ENCODE data around the gene SAMD8.
"Not testable (repeated sequence)": the region's sequence is repeated elsewhere in the genome, so short reads cannot be mapped to it uniquely, and the experiment has no call there.

SAMD8 gene

GRCh38 chr10:75197066-75197465, 85.6 kb downstream of the SAMD8 start:
- no peak for DNase-seq

- DNase-seq: no peak
These were observed 86.5 kb downstream of the SAMD8 start for GRCh38 chr10:75197906-75198305.

DNA sequence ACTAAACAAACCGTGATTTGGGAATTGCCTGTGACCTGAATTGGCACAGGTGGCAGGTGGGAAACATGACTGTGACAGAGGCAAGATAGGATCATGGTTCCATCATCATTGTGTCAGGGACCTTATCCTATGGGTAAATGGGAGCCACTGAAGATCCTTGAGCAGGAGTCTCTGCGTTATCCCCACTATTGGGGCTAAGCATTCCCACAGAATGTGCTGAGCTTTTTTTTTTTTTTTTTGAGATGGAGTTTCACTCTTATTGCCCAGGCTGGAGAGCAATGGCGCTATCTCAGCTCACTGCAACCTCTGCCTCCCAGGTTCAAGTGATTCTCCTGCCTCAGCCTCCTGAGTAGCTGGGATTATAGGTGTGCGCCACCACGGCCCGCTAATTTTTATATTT, 88.5 kb downstream of the SAMD8 start:
- not testable (repeated sequence) for DNase-seq

- DNase-seq: no peak
These were observed 90.4 kb downstream of the SAMD8 start for GRCh38 chr10:75201793-75202307.

DNA sequence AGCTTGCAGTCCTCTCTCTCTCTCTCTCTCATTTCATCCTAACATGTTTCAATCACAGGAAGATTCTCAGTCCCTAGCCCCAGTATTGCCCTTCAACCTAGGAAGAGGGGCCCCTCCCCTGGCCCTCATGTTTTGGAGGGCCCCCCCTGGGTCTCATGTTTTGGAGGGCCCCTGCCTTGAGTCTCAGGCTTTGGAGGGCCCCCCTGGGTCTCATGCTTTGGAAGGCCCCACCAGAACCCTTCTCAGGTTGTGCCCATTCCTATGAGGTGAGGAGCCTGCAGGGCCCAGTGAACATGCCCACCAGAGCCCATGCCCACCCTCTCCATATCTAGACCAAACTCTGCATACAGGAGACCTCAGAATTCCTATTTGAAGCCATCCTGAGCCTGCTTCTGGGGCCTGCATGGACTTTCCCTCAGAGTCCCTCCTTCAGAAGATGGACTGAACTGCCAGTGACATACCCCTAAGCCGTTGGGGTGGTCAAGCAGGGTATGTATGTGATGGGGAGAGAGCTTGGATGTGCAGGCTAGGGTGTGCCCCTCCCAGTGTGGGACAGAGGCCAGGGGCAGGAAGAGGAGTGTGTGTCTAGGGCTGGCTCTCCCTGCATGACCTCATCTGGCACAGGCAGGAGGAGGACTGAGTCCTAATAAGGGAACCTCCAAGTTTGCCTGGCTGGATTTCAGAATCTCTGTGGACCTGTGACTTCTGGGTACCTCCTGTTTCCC, 91.0 kb downstream of the SAMD8 start:
- DNase-seq: peak; percentile 47

DNA sequence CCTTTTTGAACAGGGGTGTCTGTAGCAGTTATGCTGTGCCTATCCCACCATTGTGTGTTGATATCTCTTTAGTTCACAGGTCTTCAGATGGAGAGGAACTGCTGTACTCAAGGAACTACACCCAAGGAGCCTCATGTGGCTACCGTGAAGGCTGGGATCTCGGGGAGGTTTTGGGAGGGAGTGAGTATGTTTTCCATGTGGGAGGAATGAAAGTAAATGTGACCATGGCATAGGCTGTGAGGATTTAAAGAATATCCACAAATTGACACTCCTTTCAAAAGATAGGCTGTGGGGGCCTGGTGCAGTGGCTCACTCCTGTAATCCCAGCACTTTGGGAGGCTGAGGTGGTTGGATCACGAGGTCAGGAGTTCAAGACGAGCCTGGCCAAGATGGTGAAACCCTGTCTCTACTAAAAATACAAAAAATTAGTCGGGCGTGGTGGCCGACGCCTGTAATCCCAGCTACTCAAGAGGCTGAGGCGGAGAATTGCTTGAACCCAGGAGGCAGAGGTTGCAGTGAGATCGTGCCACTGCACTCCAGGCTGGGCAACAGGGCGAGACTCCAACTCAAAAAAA, 91.7 kb downstream of the SAMD8 start:
- DNase-seq: not testable (repeated sequence)

GRCh38 chr10:75203724-75204123, 92.3 kb downstream of the SAMD8 start:
- DNase-seq: no peak

- DNase-seq: no peak
These were observed 94.5 kb downstream of the SAMD8 start for GRCh38 chr10:75205908-75206307.

- not testable (repeated sequence) for DNase-seq
These were observed 95.2 kb downstream of the SAMD8 start for GRCh38 chr10:75206638-75207037.

DNA sequence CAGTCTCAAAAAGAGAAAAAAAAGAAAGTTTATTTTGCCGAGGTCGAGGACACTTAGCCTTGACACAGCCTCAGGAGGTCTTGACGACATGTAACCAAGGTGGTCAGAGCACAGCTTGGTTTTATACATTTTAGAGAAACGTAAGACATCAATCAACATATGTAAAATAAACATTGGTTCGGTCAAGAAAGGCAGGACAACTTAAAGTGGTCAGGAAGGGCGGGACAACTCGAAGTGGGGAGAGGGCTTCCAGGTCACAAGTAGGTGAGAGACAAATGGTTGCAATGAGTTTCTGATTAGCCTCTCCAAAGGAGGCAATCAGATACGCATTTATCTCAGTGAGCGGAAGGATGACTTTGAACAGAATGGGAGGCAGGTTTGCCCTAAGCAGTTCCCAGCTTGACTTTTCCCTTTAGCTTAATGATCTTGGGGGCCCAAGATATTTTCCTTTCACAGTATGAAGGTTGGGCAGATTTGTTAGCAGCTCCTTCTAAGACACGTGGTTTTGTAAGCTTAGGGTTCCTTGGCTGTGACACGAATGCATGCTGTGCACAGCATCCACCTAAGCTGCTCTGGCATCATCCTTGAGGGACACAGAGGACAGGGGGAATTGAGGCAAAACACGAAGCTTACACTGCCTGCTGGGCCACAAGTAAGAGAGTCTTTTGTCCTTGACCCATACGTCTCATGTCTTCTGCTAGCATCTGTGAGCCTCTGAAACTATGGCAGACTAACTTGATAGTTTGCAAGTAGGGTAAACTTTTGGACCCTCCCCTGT, 95.8 kb downstream of the SAMD8 start:
- DNase-seq: no peak

DNA sequence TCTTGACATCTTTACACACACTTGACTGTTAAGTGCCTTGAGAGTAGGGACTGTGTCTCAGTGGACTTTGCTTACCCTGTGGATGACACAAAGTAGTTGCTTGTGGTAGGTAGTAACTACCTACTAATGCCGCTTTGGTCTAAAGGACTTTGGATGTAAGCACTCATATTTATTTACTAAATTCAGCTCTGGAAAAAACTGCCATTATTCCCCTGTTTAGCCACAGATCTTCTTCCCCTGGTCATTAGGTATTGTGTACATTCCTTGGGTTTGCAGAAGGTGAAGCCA, 96.3 kb downstream of the SAMD8 start:
- no peak for DNase-seq

- no peak for DNase-seq
These were observed 96.7 kb downstream of the SAMD8 start for GRCh38 chr10:75208181-75208580.

DNA sequence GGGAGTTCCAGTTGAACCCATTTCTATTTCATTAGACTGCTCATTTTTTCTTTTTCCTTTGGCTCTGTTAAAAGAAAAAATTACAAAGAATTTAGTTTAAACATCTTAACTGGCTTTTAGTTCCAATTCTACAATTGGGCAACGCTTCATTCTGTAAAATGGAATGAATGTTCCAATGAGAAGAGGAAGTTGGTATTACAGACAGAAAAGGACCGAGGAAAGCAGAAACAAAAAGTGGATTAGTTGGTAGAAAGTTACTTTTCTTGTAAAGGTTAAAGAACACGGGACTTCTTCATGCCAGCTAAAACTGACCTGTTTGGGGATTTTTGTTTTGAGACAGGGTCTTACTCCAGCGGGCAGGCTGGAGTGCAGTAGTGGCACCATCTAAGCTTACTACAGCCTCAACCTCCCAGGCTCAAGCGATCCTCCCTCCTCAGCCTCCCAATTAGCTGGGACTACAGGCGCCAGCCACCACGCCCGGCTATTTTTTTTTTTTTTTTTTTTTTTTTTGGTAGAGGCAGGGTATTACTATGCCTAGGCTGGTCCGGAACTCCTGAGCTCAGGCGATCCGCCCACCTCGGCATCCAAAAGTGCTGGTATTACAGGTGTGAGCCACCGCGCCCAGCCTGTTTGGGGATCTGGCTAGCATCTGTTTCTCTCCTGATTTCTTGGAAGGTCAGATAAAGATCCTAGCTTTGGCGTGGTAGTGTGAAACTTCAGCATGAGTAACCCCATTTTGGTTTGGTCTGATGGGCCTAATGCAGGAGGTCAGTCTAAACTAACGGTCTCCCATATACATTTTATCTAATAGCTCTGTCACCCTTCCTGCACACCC, 97.8 kb downstream of the SAMD8 start:
- DNase-seq: peak; percentile 63

GRCh38 chr10:75209921-75210281, 98.4 kb downstream of the SAMD8 start:
- DNase-seq: peak; percentile 79

DNA sequence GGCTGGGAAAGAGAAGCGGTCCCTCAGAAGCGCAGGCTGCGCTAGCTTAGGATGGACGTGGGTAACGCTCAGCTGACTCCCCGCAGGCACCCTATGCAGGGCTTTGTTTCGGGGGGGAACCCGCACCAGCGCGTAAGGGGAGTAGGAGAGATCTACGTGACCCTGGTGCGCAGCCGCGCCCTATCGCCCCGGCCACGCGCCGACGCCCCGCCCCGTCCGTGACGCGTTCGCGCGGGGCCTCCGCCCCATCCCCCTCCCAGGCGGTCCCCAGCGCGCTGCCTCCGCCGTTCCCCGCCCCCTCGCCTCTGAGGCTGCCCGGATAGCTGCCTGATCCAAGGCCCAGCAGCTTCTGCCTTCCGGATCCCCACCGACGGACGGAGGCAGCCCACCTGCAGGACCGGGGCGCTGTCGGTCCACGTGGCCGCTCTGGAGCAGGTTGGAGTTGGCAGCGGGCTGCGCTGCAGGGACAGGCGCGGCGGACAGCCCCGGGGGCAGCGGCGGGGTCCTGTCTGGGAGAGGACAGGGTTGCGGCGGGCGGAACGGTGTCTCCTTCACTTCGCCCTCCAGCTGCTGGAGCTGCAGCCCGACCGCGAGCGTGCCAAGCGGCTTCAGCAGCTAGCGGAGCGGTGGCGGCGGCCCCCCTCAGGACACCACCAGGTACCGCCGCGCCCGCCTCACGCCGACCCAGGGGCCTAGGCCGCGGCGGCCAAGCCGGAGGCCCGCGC, 99.0 kb downstream of the SAMD8 start, which contains the start of gene VDAC2:
VDAC2 (plus strand) TSS at position 515 of the 725 bp plus-strand sequence. CDS start 363 bp downstream, outside the sequence.
- DNase-seq: peak; percentile 89

GRCh38 chr10:75211007-75211691, 99.7 kb downstream of the SAMD8 start:
- DNase-seq: peak; percentile 67

DNA sequence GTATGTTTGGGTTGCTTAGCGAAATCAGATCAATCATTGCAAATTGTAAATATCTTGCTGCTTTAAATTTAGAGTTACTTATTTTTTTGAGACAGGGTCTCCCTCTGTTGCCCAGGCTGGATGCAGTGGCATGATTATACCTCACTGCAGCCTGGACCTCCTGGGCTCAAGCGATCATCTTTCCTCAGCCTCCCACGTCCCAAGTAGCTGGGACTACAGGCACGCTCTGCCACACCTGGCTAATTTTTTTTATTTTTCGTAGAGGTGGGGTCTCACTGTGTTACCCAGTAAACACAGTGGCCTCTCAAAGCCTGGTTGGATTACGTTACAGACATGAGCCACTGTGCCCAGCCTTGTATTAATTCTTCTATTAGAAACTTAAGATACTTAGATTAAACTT, 100.9 kb downstream of the SAMD8 start:
- DNase-seq: no peak

GRCh38 chr10:75220274-75220673, 108.8 kb downstream of the SAMD8 start:
- no peak for DNase-seq

GRCh38 chr10:75221492-75221891, 110.0 kb downstream of the SAMD8 start:
- DNase-seq: not testable (repeated sequence)

- no peak for DNase-seq
These were observed 112.1 kb downstream of the SAMD8 start for GRCh38 chr10:75223507-75223906.

- no peak for DNase-seq
These were observed 114.6 kb downstream of the SAMD8 start for GRCh38 chr10:75226095-75226494.

GRCh38 chr10:75226656-75227055, 115.2 kb downstream of the SAMD8 start:
- no peak for DNase-seq

Data from inflammatory macrophage treated with lipopolysaccharide for 4 hours (primary cell).